Islet precursor cell (in vitro differentiated cells): ENCODE measurements around the gene AKR7A3.
A peak's percentile ranks its signal among the peaks of the same experiment; 100 is the strongest.
"Not testable (repeated sequence)": the region's sequence is repeated elsewhere in the genome, so short reads cannot be mapped to it uniquely, and the experiment has no call there.

Experiments used
- DNase-seq: peaks from one replicate; pipeline ENCODE4 v3.0.0-alpha.2; 2018

Gene AKR7A3

GRCh38 chr1:19287436-19288185 is 959 bp downstream of the AKR7A3 start:
- no peak for DNase-seq

- not testable (repeated sequence) for DNase-seq
Measured at GRCh38 chr1:19285807-19286206, 2.8 kb downstream of the AKR7A3 start.

GRCh38 chr1:19285366-19285765 is 3.2 kb downstream of the AKR7A3 start:
- DNase-seq = not testable (repeated sequence)

- DNase-seq = no peak
Measured at GRCh38 chr1:19284881-19285280, 3.7 kb downstream of the AKR7A3 start.

GRCh38 chr1:19283891-19284290 is 4.7 kb downstream of the AKR7A3 start:
- no peak for DNase-seq

GRCh38 chr1:19274636-19275035 is 13.9 kb downstream of the AKR7A3 start:
- DNase-seq = no peak

GRCh38 chr1:19273844-19274531 is 14.6 kb downstream of the AKR7A3 start:
- not testable (repeated sequence) for DNase-seq

- DNase-seq = no peak
Measured at GRCh38 chr1:19273106-19273843, 15.3 kb downstream of the AKR7A3 start.

GRCh38 chr1:19272064-19272463 is 16.5 kb downstream of the AKR7A3 start:
- DNase-seq = no peak

- not testable (repeated sequence) for DNase-seq
Measured at GRCh38 chr1:19270343-19270730, 18.2 kb downstream of the AKR7A3 start.

- peak; percentile 70 for DNase-seq
Measured at GRCh38 chr1:19269427-19270342, 18.9 kb downstream of the AKR7A3 start.

- no peak for DNase-seq
Measured at GRCh38 chr1:19268445-19268844, 20.1 kb downstream of the AKR7A3 start.

GRCh38 chr1:19262744-19263143 is 25.8 kb downstream of the AKR7A3 start:
- no peak for DNase-seq

GRCh38 chr1:19262047-19262446 is 26.5 kb downstream of the AKR7A3 start:
- DNase-seq = no peak

- peak; percentile 68 for DNase-seq
Measured at GRCh38 chr1:19260211-19261138, 28.1 kb downstream of the AKR7A3 start.

GRCh38 chr1:19258353-19258752 is 30.2 kb downstream of the AKR7A3 start:
- DNase-seq = no peak

GRCh38 chr1:19257178-19257914 is 31.2 kb downstream of the AKR7A3 start:
- DNase-seq = no peak

- DNase-seq = not testable (repeated sequence)
Measured at GRCh38 chr1:19256301-19256700, 32.3 kb downstream of the AKR7A3 start.

- no peak for DNase-seq
Measured at GRCh38 chr1:19255288-19255687, 33.3 kb downstream of the AKR7A3 start.

- DNase-seq = no peak
Measured at GRCh38 chr1:19254416-19254815, 34.2 kb downstream of the AKR7A3 start.
